Ecto neural progenitor cell (in vitro differentiated cells): Measurements from ENCODE around the gene IER5L.
A peak's percentile ranks its signal among the peaks of the same experiment; 100 is the strongest.

Experiments
- DNase-seq: peaks from one replicate; pipeline ENCODE4 v3.0.0-alpha.2; 2018; ENCODE audit warnings: low spot score

Gene IER5L

DNA sequence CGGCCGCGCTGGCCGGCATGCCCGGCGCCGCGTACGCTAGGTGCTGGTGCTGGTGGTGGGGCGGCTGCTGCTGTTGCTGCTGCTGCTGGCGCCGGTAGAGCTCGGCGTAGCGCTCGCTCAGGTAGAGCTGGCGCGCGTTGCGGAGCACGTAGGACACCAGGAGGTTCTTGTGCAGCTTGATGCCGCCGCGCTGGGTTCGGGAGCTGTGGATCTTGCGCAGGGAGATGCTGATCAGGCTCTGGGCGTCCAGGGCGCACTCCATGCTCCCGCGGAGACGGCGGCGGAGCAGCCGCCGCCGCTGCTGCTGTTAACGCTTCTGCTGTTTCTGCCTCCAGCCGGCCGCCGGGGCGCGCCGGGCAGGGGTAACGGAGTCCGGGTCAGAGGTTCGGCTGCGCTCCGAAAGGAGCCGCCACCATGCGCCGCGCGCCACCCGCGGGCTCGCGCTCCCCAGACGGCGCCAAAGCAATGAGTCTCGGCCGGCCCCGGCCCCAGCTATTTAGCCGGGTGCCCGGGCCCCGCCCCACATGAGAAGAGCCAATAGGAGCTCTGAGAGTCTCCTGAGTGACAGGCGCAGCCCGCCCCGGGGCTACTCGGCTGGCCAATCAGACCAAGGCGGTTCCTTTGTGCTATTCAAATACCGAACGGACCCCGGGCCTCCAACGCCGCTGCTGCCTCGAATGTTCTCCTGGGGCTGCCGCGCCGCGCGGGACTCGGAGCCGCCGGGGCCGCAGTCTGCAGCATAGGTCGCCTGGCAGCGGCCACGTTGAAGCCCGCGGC lies at the start of gene IER5L:
IER5L (minus strand) TSS at position 471 of the 777 bp plus-strand sequence; CDS start at position 262, 209 bp downstream.
- peak; percentile 99 for DNase-seq

DNA sequence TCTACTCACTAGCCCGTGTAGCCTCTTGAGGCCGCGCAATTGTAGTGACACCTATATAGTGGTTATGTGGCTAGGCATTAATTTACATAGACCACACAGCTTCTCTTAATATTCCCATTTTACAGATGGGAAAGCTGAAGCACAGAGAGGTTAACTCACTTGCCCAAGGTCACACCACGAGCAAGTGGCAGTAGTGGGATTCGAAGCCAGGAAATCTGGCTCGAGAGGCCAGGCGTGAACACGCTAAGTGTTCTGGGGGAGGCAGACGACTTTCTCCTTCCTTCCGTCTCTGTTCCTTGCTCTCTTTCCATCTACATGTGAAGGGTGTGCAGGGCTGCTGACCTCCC lies 49.8 kb upstream of the IER5L start:
- DNase-seq, result no peak

DNA sequence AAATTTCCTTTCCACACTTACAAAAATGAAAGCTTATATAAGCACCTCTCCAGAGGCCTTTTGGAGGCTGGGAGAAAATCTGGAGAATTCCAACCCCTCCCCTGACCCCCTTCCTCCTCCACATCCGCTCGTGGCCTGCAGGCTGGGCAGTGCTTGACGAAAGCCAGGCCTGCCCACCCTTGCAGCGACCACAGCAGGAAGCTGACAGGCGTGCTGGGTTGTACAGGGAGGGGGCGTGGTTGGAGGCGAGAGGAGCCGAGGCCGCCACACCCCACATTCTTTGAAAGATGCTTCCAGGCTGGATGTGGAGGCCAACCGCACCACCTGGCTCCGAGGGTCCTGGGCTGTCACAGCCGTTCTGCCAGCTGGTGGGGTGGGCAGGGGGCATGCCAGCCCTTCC lies 47.8 kb upstream of the IER5L start:
- peak; percentile 83 for DNase-seq

DNA sequence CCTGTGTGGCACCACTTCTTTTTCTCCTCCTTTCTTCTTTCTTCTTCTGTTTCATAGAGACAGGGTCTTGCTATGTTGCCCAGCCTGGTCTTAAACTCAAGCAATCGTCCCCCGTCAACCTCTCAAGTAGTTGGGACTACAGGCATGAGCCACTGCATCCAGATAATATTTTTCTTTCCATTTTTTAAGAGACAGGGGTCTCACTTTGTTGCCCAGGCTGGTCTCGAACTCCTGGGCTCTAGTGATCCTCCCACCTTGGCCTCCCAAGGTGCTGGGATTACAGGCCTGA lies 47.4 kb upstream of the IER5L start:
- no peak for DNase-seq

DNA sequence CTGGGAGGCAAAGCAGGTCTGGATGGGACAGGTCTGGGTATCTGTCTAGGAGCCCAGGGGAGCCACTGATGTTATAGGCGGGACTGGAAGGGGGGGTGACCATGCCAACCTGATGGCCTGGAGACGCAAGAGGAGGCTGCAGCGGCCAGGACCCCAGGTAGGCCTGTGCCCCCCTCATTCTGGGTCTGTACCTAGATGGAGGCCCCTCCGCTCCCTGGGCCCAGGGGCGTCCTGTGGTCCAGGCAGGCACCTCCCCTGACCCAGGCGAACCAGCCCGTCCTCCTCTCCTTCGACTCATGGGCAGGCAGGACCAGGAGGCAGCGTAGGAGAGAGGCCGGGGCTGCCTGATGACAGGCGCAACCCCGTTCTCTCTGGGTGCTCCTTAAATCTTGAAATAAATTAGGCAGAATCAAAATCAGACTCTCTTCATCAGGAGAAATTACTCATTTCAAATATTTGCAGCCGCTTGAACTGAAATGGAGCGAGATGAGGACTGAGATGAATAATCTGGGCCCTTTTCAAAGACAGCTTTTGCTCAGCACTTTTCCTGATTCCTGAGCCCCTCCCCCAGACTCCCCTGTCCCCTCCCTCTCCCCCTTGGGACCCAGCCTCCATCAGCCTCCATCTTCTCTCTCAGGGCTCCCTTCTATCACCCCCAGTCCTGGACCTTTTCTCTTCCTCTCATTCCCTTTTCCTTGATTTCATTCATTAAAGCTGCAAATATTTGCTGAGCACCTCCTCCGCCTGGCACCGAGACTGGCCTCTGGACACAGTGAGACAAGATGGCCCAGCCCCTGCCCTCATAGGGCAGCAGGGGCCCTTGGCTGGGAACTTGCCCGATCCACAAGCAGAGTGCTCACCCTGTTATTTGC lies 46.8 kb upstream of the IER5L start:
- DNase-seq, result no peak

DNA sequence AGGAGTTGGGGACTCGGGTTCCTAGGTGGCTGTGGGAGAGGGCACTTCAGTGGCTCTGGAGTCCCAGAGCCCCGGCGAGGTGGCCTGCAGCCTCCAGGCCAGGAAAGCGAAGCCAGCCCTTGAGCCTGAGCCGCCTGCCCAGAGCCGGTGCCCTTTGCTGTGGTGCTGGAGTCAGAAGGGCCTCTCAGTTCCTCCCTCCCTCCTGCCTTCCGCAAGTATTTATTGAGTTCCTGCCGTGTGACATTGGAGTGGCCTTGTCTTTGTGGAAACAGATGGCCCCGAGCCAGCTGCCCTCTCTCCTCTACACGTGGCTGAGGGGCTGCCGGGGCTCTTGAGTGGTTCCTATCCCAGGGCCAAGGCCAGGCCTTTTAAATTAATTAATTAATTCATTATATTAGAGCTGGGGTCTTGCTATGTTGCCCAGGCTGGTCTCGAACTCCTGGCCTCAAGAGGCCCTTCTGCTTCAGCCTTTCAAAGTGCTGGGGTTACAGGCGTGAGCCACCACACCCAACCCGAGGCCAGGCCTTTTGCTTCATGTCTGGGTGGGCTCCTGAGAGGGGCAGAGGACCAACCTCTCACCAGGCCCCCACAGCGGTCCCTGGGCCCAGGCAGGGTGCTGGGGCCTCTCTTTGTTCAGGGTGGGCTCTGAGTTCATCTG lies 45.6 kb upstream of the IER5L start:
- no peak for DNase-seq

DNA sequence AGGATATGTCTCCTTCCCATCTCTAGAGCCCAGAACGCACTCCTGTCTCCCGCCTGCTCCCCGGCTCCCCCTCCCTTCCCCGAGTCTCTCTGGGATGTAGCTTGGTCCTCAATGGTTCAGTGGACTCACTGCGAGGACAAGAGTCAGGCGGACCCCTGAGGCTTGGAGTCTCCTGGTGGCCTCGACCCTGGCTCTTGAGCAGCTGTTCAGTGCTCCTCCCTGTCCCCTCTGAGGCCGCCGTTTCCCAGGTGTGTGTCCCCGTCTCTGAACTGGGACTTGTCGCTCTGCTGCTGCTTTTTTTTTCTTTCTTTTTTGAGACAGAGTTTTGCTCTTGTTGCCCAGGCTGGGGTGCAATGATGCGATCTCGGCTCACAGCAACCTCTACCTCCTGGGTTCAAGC lies 44.8 kb upstream of the IER5L start:
- DNase-seq, result no peak

DNA sequence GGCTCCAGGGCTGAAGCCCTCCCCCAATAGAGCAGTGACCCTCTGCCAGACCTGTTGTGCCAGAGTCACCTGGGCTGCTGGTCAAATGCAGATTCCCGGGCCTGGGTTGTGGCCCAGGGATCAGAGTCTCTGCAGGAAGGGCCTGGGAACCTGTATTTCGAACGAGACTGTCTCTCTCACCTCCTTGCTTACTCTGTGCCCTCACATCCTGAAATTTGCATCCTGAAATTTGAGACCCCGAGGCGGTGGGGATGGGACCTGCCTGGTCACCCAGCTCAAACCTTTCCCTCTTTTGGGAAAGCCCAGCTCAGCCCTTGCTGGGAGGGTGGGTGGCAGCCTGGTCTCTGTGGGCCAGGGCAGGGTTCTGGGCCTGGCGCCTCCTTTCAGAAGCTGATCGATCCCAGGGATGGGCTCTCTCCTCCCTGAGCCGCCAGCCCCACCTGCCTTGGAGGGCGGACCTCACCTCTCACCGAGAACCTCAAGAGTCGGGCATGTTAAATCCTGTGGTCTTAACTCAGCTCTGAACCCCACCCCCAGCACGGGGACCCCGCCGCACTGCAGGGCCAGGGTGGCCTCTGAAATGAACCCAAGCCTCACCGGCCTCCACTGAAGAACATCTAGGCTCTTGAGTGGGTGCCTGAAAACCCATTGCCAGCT lies 44.0 kb upstream of the IER5L start:
- DNase-seq, result no peak

DNA sequence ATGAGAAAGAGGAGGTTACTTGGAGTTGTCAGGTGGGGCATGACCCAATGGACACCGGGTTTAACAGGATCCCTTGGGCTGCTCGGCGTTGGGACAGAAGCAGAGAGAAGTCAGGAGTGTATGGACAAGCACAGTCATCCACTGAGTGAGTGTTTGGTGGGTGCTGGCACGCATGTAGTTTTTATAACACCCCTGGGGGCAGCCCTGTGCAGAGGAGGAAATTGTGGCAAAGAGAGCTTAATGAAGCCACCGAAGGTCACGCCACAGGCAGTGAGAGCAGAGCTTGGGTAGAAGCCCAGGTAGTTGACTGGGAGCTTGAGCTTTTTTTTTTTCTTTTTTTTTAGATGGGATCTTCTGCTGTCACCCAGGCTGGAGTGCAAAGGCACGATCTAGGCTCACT lies 43.2 kb upstream of the IER5L start:
- DNase-seq, result no peak

DNA sequence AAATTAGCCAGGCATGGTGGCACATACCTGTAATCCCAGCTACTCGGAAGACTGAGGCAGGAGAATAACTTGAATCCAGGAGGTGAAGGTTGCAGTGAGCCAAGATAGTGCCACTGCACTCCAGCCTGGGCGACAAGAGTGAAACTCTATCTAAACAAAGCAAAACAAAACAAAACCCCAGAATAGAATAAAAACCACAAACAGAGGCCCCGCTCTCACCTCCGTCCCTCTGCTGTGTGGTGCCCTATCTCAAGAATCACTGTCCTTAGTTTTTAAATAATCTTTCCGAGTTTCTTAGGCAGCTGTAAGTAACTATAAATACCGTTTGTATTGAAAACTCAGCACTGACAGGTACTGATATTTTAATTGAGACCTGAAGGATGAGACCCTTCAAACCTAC lies 42.7 kb upstream of the IER5L start:
- DNase-seq, result no peak

DNA sequence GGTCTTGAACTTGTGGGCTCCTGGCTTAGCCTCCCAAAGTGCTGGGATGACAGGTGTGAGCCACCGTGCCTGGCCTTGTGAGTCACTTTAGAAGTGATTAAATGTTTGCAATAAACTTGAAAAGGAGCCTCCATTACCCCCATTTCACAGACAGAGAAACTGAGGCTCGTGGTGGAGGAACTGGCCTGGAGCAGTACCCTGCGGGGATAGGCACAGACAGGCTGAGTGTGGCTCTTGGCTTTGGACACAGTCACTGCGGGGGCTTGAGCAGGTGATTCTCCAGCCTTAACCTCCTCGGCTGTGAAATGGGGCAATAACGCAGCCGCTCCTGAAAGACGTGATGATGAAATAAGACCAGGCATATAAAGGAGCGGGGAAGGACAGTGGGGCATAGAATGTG lies 40.9 kb upstream of the IER5L start:
- no peak for DNase-seq

DNA sequence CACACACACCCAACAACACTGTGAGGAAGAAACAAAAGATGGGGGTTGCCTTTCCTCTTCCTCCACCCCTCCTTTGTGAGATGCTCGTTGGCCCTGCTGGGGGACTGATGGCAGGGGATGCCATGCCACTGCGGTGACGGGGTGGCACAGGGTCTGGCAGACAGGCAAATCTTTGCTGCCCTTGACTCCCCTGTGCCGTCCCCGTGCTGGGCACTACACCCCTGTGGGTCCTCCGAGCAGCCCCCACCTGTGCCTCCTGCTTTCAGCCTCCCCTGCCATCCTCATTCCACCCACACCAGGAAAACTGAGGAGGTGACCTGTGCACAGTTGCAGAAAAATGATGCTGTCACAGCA lies 40.2 kb upstream of the IER5L start:
- DNase-seq, result no peak

DNA sequence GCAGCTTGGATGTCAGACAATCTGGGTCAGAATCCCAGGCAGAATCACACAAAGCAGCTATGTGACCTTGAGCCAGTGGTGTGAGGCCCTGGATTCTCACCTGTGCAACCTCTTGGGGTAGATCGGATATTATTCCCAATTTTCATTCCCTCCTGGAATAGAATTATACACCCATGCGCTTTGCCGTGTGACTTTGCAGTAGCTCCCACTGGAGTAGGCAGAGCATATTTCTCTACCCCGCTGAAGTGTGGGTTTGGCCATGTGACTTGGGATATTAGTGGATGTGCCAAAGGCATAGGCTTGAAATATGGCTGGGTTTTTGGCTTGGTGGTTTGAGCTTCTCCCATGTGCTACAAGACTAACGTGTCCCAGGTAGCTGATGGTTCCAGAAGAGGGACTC lies 35.5 kb upstream of the IER5L start:
- no peak for DNase-seq

DNA sequence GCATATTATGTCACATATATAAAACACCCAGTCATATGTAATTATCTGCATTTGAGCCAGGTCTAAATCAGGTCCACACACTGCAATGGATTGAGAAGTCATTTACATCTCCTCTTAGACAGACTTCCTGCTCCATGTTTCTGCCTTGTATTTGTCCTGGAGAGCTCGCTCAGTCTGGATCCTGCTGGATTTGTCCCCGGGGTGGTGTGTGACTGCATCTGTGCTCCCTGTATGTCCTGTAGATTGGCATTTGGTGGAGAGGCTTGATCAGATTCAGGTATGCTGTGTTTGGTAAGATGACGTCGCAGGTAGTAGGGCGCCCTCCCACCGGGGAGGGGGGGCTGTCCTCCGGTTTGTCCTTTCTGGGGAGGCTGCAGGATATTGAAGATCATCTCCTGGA lies 33.6 kb upstream of the IER5L start:
- DNase-seq, result no peak

DNA sequence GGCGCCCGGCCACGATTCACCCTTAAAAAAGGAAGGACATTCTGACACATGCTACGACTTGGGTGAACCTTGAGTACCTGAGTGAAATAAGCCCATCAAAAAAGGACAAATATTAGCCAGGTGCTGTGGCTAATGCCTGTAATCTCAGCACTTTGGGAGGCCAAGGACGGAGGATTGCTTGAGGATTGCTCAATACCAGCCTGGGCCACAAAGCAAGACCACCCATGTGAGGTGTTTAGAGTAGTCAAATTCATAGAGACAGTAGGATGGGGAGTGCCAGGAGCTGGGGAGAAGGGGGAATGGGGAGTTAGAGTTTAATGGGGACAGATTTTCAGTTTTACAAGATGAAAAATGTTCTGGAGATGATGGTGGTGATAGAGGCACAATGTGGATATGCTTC lies 32.1 kb upstream of the IER5L start:
- no peak for DNase-seq

DNA sequence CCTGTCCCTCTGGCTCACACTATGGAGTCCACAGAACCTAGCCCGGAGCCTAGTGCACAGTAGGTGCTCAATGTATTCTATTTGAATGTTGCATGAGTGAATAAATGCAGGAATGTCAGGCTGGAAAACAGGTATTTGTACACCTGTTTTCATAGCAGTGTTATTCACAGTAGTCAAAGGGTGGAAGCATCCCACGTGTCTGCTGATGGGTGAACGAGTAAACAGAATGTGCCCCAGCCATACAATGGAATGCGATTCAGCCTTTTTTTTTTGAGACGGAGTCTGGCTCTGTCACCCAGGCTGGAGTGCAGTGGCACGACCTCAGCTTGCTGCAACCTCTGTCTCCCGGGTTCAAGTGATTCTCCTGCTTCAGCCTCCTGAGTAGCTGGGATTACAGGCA lies 31.5 kb upstream of the IER5L start:
- no peak for DNase-seq

DNA sequence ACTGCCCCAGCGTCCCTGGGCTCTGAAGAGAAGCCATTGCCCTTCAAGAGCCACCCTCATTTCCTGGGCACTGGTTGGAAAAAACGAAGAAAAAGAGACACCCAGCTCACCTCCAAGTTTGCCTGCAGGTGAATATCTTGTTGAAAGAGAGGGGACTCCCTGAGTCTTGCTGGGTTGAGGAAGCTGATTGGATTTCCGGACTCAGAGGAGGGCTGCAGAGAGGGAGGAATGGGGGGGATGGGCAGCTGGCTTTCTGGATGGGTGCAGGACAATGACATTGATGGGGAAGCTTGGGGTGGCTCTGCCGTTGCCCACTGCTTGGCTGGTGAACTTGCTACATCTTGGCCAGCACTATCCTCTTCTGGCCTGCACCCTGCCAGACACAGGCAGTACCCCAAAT lies 31.0 kb upstream of the IER5L start:
- DNase-seq, result no peak

DNA sequence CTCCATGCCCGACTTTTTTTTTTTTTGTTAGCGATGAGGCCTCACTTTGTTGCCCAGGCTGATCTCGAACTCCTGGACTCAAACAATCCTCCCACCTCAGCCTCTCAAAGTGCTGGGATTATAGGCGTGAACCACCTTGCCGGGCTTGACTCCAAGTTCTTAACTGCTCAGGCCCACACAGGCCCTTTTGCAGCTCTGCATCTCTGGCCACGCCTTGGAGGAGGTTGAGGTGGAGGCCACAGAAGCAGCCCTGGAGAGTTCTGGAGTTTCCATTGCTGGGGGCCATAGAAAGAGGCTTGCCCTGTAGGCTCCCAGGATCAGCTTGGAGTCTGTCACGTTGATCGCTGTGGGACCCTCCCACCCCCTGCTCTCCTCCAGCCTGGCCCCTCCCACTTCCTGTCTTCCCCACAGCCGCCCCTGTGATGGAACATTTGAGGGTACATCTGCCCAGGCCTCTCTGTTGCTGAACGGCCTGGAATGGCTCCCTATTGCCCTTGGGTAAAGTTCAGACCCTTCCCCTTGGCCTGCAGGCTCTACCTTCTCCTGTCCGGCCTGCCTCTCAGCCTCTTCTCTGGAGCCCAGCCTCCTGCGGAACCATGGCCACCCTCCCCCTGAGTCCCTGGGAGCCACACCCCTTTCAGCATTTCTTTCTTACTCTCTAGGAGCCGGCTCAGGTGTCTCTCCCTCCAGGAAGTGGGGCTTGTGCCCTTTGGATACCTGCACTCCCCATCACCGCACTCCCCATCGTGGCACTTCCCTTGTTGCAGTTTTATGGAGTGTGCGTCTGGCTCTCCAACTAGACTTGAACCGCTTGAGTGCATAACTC lies 30.4 kb upstream of the IER5L start:
- DNase-seq, result peak; percentile 69

DNA sequence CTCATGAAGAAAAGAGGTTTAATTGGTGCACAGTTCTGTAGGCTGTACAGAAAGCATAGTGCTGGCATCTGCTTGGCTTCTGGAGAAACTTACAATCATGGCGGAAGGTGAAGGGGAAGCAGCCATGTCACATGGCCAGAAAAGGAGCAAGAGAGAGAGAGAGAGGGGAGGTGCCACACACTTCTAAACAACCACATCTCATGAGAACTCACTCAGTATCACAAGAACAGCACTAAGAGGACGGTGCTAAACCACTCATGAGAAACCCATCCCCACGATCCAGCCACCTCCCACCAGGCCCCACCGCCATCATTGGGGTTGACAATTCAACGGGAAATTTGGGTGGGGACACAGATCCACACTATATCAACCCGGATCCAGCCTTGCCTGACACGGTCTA lies 28.8 kb upstream of the IER5L start:
- DNase-seq, result no peak

DNA sequence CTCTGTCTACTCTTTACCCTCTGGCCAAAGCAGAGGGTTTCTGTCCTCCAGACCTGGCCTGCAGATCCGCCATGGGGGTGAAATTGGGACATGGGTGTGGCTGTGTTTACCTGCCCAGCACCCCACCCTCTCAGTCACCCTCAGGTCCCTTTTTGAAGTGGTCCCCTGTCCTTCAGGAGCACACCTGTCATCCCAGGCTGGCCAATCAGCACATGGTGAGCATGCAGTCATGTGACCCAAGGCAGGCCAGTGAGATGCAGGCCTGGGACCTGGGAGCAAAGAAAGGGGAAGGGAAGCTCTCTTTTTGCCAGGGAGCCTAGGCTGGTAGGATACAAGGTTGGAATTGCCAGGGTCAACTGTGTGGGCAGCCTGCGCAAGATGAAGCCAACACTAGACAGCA lies 28.3 kb upstream of the IER5L start:
- no peak for DNase-seq

DNA sequence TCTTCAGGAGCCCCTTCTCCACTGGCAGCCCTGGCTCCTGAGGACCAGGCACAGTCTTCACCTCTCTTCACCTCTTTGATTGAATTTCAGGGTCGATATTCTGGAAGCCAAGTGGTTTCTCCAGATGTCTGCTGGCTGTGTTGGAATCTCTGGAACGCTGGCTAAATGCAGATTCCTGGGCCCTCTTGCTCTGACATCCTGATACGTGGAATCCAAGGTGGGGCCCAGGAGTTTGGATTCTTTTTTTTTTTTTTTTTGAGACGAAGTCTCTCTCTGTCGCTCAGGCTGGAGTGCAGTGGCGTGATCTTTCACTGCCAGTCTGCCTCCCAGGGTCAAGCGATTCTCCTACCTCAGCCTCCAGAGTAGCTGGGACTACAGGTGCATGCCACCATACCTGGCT lies 26.8 kb upstream of the IER5L start:
- no peak for DNase-seq

DNA sequence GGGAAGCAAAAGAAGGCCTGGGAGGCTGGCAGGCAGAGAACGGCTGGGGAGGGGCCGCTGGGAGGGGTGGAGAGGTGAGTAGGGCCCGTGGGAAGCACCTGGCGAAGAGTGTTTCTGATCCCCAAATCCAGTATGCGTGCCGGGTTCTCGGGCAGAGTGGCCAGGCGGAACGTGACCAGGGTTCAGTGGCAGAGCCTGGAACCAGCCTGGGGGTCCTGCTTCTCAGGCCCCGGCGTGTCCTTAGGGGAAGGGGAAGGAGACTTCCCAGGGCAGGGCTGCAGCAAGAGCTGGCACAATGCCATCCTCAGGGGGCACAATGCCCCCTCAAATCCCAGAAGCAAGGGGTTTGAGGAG lies 25.5 kb upstream of the IER5L start:
- DNase-seq, result no peak
